ENCODE measurements around the gene XAB2. TPM values are rescaled to one million over a fixed set of nuclear protein-coding genes. Genes with fewer than 3 reads are reported as not detected.

Gene XAB2
- total RNA-seq, 1 experiment from 2014 or later, result 48.0 TPM

- Histone ChIP-seq H3K4me1 (ENCODE audit: insufficient read depth, low read length) (no peaks in the 10 kb centered on the region), H3K27me3 (ENCODE audit: insufficient read depth, low read length) (no peaks in the 10 kb centered on the region), H3K4me2 (ENCODE audit: insufficient read depth, insufficient read length, low read length) (no peak overlapping the region), H3K14ac (ENCODE audit: insufficient read depth, low read length) (no peak overlapping the region), H2AFZ (ENCODE audit: low read length) (no peak overlapping the region), H4K5ac (ENCODE audit: insufficient read length, low read depth, low read length) (no peak overlapping the region), H3K23me2 (ENCODE audit: insufficient read length, low read depth, low read length, poor library complexity, severe bottlenecking) (no peaks in the 10 kb centered on the region), H2BK12ac (ENCODE audit: insufficient read length, low read depth, low read length) (no peak overlapping the region), H3K79me1 (ENCODE audit: insufficient read depth, low read depth, low read length, poor library complexity, severe bottlenecking) (no peaks in the 10 kb centered on the region), H4K8ac (replicated peaks; ENCODE audit: insufficient read length, low read depth, low read length) (no peak overlapping the region), H3K4ac (ENCODE audit: low read depth, low read length) (no peak overlapping the region), H2BK120ac (ENCODE audit: low read depth, low read length, poor library complexity, severe bottlenecking) (no peak overlapping the region), H3K18ac (ENCODE audit: insufficient read length, low read depth, low read length) (no peak overlapping the region), H2BK5ac (ENCODE audit: insufficient read length, low read length) (no peak overlapping the region), H2AK5ac (ENCODE audit: insufficient read length, low read length) (no peak overlapping the region), H4K20me1 (ENCODE audit: control insufficient read depth, insufficient read depth, insufficient read length) (no peaks in the 10 kb centered on the region), H3K79me2 (ENCODE audit: insufficient read depth, low read length) (no peaks in the 10 kb centered on the region), H3K23ac (ENCODE audit: insufficient read length, low read depth, low read length) (no peak overlapping the region), H3K9ac (ENCODE audit: extremely low read depth, insufficient read length, low read length) (no peak overlapping the region), H4K91ac (ENCODE audit: insufficient read length, low read depth, low read length) (no peak overlapping the region), H3K56ac (ENCODE audit: insufficient read length, low read depth, low read length) (no peak overlapping the region), H3K27ac (ENCODE audit: insufficient read length, low read depth, low read length) (no peak overlapping the region), H2BK15ac (ENCODE audit: low read depth, low read length) (no peak overlapping the region), H2BK20ac (ENCODE audit: low read depth, low read length, poor library complexity, severe bottlenecking) (no peak overlapping the region), H3K9me3 (ENCODE audit: control insufficient read depth, low read depth, low read length) (no peaks in the 10 kb centered on the region), H3T11ph (ENCODE audit: low read length) (no peak overlapping the region)
- Mint-ChIP-seq H3K4me3 (no peak overlapping the region), H3K36me3 (ENCODE audit: insufficient read depth in 1 of 3, low read depth in 3 of 3) (no peaks in the 10 kb centered on the region), H3K27me3 (ENCODE audit: low read depth) (peaks cover 40% of the 10 kb centered on the region), H3K9me3 (no peaks in the 10 kb centered on the region), H3K4me1 (no peaks in the 10 kb centered on the region), H3K27ac (no peak overlapping the region)
- no CpG with 5 or more reads among the region's 9 CpGs for WGBS (ENCODE audit: extremely low coverage, insufficient read length, low lambda C conversion rate)
- DNase-seq, result no peak
- no peak for TF ChIP-seq CTCF (conservative IDR thresholded peaks at IDR 0.05)
These were observed 53.8 kb downstream of the XAB2 start for GRCh38 chr19:7575434-7576040.

Measured in H9 (cell line).